GM12873 (cell line): ENCODE results near the gene SH3TC2.

Experiments used
- TF ChIP-seq, protein P1 (sequence below): IDR thresholded peaks from 2 replicates; pipeline ENCODE4 v1.5.1; 2012; ENCODE audit warnings: low read depth, mild to moderate bottlenecking, moderate library complexity, low read length, control low read depth; ENCODE audit not compliant: insufficient read depth; ENCODE audit errors: missing control alignments

Gene SH3TC2

DNA sequence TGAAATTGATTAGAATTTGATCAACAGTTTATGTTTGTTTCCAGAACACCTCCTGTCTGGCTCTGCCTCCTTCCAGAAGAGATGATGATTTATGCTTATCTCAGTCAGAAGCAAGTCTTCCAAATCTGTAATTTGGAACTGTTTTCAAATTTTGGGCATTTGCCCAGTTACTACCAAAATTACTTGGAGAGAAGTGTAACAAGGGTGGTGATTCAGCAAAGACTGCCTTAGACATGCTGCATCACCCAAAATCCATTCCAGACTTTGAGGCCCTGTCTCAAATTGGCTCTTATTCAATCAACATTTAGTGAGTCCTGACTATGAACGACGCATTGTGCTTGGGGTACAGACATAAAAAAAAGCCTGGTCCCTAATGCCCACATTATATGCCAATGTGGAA lies 89.4 kb downstream of the SH3TC2 start:
- TF ChIP-seq, protein P1, sequence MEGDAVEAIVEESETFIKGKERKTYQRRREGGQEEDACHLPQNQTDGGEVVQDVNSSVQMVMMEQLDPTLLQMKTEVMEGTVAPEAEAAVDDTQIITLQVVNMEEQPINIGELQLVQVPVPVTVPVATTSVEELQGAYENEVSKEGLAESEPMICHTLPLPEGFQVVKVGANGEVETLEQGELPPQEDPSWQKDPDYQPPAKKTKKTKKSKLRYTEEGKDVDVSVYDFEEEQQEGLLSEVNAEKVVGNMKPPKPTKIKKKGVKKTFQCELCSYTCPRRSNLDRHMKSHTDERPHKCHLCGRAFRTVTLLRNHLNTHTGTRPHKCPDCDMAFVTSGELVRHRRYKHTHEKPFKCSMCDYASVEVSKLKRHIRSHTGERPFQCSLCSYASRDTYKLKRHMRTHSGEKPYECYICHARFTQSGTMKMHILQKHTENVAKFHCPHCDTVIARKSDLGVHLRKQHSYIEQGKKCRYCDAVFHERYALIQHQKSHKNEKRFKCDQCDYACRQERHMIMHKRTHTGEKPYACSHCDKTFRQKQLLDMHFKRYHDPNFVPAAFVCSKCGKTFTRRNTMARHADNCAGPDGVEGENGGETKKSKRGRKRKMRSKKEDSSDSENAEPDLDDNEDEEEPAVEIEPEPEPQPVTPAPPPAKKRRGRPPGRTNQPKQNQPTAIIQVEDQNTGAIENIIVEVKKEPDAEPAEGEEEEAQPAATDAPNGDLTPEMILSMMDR, result no peak

DNA sequence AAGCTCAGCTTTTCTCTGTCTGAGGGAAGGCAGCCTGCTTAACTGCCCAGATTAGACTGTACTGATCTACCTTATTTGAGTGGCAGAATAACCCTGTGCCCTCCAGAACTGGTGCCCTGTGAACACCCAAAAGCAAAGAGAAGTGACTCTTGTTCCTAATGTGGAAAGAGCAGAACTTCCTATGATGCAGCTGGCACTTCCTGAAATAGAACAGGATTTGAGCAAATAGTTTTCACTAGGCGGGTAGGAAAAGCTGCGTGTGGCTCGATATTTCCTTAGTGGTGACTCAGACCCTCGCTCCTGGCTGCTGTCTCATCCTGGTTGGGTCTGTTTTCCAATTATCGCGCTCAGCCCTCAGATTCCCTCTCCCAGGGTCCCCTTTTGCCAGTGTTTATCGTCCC lies 89.9 kb downstream of the SH3TC2 start:
- TF ChIP-seq, protein P1, result no peak

DNA sequence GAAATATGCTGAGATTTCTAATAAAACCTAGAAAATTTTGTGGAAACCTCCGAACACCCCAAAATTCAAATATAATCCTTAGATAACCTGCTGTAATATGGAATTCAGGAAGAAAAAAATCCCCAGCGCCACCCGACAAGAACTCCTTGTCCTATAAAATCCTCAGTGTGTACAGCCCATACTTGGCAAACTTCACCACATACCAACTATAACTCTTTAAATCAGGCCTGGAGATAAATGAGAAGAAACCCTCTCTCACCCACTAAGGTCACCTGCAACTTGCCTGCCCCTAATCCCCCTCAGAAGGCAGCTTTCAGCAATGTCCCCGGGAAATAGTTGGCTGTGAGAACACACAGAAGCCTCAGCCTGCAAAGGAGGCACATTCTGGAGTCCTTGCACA lies 90.5 kb downstream of the SH3TC2 start:
- TF ChIP-seq, protein P1, result no peak

DNA sequence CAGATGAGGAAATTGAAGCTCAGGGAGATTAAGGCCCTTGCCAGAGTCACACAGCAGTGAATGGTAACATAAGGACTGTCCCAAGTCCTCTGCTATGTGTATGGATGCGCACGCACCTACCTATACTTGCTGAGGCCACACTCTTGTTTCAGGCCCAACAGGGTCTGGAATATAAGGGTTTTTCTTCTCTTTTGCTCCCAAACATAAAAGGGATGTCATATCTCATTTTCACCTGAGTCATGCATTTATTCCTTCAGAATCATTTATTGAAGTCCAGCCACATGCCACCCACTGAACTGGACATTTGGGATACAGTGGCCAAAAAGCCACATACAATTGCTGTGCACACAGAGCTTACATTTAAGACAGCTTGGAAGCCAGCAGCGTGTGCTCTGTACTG lies 92.0 kb downstream of the SH3TC2 start:
- TF ChIP-seq, protein P1, result no peak

DNA sequence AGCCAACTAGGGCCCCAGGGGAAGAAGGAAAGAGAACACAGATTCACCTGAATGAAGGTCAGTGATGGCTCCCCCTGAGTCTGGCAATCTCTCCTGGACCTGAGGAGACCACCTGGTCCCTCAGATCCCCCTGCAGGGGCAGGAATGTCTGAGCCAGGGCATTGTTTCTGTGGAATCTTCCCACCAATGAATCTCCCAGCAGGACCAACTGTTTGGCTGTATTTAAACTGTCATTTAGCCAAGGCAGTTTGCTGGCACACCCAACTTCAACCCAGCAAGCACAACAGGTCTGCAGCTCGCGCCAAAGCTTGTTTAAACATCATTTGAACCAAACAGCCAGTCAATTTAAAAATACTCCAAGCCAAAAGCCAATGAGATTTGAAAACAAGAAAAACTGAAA lies 92.6 kb downstream of the SH3TC2 start:
- TF ChIP-seq, protein P1, result no peak

DNA sequence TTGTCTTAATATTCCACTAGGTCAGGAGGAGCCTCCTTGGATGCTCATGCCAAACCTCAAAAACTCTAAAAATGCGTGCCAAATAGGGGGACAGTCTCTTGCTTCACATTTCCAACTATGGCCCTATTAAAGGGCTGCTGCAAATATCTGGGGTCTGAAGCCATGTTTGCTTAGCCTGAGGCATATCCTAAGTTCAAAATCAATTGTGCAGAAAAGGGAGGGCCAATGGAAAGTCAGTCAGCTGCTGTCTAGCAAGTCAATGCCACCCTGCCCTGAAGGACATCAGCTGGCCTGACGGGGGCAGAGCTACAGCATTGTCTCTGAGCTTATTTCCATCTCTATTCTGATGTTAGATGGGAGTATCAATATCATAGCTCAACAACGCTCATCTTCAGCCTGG lies 93.6 kb downstream of the SH3TC2 start:
- TF ChIP-seq, protein P1, result no peak

DNA sequence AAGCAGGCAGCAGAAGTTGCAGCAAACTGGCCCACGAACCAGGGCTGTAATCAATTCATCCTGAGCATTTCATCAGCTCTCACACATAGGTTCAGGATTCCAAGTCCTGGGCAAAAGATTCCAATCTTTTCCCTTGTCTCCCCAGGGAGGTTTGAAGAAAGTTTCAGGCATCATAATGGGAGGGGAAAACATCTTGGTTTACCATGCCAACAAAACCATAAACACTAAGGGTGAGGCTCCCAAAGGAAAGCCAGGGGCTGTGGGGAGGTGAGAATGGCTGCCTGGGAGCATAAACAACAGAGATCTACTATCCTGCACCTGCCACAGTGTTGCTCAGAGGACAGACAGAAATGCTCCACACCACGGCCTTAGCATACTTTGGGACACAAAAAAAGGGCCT lies 94.6 kb downstream of the SH3TC2 start:
- TF ChIP-seq, protein P1, result no peak
